Putamen (tissue), 1 donor: ENCODE data around the gene CTDSPL.

Source experiments
- DNase-seq: peaks from one replicate; pipeline ENCODE4 v3.0.0-alpha.2; 2016; ENCODE audit warnings: low spot score

The CTDSPL gene

GRCh38 chr3:37916685-37917084 is 55.0 kb downstream of the CTDSPL start:
- DNase-seq, result no peak

DNA sequence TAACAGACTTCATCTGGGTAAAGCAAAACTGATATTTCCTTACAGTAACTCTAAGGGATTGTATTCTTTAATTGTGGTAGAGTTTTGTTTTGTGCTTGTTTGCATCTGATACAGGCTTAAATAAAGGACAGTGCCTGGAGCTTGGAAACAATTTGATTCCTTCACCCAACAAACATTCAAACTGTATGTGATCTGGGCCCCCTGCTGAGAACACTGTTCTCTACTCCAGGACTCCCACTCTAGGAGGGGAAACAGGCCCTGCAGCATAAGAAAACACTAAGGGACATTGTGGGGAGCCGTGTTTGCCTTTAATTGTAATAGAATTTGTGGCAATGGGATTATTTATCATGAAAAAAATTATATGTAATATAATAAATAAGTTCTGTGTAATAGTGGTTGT is 56.9 kb downstream of the CTDSPL start:
- DNase-seq, result no peak

DNA sequence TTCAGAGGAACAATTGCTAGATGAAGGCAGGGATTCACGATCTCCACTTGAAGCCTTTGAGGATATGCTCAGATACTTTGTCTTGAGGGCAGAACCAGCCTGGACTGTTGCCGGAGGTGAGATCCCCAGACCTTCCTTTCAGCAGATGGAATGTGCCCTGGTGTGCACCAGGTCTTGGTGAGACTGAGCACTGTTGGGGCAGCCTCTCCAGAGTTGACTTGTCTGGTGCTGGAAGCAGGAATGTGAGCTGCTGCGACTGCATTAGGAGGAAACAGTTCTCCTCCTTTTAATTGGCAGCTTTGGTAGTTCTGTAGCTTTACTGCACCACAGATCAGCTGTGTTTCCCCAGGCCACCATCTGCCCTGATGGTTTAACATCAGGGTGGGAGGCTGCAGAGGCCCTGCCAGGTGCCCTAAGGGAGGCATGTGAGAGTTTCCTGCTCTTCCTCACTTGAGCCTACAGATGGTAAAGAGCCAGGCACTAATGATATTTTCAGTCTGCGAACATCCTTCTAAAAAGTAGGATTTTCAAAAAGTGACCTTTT is 58.5 kb downstream of the CTDSPL start:
- no peak for DNase-seq

- DNase-seq, result no peak
Measured at GRCh38 chr3:37921025-37921424, 59.3 kb downstream of the CTDSPL start.

- peak; percentile 72 for DNase-seq
Measured at GRCh38 chr3:37922721-37923568, 61.3 kb downstream of the CTDSPL start.

GRCh38 chr3:37923569-37924040 is 61.9 kb downstream of the CTDSPL start:
- DNase-seq, result no peak

- no peak for DNase-seq
Measured at GRCh38 chr3:37924453-37924852, 62.8 kb downstream of the CTDSPL start.

- DNase-seq, result no peak
Measured at GRCh38 chr3:37925157-37925556, 63.5 kb downstream of the CTDSPL start.

- DNase-seq, result no peak
Measured at GRCh38 chr3:37926611-37927010, 64.9 kb downstream of the CTDSPL start.

DNA sequence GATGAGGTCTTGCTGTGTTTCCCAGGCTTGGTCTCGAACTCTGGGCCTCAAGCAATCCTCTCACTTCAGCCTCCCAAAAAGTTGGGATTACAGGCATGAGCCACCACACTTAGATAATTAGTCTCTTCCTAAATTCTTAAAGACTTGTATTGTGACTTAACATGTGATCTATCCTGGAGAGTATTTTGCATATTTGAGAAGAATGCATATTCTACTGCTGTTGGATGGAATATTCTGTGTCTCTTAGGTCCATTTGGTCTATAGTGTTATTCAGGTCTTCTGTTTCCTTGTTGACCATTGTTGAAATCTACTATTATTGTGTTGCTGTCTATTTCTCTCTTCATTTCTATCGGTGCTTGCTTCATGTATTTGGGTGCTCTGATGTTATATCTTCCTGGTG is 68.8 kb downstream of the CTDSPL start:
- DNase-seq, result no peak

DNA sequence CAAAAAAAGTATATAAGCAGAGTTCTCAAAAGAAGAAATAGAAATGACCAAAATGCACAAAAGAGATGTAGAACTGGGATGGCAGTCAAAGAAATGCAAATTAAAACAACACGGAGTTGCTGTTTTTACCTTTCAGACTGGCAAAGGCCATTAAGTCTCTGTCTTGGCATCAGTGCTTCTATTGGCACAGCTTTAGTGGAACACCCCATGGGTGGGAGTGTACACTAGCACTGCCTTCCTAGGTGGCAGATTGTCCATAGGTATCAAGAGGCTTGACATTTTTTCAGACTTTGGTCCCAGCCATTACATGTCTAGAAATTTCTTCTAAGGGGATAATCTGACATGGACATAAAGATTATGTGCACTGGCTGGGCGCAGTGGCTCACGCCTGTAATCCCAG is 70.8 kb downstream of the CTDSPL start:
- no peak for DNase-seq

DNA sequence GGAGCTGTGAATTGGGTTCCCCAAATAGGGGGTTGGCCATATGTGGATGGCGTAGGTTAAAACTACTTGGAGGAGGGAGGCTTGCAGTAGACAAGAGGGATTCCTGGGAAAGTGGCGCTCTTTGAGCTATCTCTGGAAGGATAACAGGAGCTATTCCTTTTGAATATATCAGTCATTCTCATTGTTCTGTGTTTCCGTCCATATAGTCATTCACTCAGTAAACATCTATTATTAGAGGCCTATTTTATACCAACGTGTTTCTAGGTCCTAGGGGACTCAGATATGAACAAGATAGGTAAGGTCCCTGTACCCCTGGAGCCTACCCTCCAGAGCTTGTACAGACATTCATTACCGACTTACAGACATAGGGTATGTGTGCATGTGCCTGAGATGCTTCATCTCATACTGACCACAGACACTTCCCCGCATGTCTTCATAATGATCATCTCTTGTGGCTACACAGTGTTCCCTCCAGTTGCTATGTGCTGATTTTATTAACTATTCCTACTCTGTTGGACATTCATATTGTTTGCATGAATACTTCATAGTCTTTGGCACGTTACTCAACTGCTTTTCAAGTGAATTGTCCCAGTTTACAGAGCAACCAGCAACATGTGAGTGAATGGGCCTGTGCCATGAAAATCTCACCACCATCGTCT is 73.1 kb downstream of the CTDSPL start:
- no peak for DNase-seq

DNA sequence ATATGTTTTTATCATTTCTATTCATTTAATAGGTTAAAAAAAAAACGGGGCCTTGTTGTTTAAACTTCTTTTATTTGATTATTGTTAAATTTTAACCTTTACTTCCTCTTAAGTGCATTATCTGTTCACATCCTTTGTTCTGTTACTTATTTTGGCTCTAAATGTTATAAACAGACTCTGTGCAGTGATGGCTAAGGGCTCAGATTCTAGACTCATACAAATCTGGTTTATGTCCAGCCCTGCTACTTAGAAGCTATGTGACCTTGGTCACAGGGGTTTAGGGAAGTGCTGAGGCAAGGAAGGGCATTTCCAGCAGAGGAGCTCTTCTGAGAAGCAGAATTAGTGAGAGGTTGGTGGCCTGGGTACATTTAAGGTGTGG is 73.6 kb downstream of the CTDSPL start:
- DNase-seq, result no peak

DNA sequence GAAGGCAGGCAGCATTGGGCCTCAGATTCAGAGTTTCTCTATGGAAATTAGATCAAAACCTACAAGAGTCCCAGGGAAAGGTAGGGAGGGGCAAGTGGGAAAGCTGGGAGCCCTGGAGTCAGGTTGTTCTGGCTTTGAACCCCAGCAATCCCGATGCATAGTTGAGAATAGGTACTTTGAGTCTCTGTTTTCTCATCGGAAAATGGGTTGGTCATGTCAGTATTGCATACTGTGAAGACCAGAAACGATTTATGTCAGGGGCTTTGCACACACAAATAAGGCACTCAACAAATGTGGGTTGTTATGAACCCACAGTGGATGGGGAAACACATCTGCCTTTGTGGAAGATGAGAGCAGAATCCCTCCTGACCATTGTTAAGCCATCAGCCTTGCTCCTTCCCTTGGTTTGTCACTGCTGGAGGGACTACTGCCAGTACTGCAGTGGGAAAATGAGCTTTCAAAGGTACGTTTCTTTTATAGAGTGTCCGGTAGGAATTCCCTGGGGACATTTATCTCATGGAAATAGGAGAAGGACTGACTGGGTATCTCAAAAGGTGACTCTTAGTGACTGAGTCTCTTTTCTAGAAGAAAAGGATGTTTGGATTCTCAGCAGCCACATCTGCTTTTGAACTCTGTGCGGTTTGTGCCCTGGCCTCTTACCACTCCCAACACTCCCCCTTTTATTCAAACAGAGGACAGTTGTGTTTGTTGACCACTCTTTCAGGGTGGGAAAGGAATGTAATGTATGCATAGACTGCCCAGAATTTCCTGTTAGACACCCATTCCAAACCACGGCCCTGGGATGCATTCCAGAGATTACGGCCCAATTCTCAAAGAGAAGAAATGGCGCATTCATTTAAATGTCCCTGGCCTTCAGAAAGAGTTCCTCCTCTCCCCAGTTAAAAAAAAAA is 74.3 kb downstream of the CTDSPL start:
- DNase-seq, result no peak

DNA sequence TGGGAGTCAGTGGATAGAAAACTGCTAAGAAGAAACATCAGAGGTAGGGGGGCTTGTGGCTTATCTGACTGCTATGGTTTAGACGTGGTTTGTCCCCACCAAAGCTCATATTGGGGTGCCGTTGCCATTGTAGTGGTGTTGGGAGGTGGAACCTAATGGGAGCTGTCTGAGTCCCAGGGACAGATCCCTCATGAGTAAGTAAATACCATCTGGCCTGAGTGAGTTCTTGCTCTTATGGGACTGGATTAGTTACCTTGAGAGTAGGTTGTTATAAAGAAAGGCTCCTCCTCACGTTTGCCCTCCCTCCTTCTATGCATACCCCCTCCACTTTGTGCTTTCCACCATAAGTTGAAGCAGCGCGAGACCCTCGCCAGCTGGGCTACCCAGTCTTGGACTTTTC is 75.5 kb downstream of the CTDSPL start:
- DNase-seq, result no peak

DNA sequence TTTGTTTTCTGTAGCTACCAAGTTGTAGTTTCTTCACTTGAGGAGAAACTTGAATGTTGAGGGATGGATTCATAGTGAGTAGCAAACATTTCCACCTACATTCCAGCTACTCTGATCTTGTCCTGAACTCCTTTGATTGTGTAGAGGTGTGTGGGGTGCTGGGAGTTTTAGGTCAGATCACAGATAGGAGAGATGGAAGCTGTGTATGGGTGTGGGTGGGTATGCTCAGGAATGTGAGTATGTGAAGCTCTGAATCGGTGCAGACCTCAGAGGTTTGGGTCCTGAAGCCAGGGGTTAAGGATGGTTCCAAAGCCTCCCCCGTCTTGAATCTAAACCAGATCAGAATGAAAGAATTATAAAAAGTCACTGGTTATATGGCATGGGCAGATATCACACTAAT is 76.3 kb downstream of the CTDSPL start:
- DNase-seq, result no peak

DNA sequence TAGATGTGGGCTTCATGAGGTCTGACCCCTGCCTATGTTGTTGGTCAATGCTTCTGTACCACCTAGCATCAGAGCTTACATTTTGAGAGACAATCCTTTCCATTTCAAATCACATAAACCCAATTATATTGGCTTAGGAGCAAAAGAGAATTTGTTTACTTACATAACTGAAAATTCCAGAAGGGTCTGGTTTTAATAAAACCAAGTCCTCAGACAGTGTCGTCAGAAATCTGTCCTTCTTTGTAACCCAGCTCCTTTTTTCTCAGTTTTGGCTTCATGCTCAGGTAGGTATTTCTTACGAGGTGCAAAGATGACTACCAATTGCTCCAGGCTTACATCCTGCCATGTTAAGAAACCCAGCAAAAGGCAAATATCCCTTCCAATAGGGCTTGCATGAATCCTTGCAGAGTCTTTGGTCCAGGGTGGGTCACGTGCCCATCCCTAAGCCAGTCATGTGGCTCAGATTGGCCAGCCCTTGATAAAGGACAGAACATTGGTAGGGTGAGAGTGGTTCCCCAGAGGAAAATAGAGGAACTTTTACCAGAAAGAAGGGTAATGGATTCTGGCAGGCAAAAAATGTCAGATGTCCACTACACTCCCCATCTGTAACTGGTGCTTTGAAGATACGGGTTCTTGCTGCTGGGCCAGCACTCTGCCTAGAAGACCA is 78.7 kb downstream of the CTDSPL start:
- DNase-seq, result no peak

DNA sequence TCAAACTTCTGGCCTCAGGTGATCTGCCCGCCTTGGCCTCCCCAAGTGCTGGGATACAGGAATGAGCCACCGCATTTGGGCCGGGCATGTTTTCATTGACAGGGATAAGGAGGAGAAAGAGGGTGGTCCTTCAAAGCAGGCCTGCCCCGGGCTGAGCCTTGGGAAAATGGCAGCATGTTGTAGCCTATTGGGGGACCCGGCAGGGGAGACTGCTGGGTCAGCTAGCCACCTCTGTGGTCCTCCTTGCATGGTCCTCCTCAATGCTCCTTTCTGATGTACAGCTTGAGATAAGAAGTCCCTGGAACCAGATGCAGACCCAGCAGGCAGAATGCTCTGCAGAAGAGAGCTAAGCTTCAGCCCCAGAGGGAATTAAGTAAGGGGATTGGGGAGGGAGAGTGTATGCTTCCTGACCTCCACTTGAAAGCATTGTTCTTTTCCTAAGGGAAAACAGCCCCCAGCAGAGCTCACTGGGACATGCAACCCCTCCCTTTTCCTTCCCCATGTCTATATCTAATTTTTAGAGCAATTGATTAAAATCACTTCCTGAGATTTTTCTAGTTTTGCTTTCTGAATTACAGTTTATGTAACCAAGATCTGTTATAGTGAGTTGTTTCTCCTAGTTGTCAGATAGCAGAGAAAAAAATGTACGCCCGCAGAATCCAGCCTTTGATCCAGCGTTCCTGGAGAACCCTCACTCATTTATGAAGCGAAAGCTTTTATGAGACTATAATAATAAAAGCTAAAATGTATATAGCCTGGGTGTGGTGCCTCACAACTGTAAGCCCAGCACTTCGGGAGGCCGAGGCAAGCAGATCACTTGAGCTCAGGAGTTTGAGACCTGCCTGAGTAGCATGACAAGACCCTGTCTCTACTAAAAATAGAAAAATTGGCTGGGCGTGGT is 80.2 kb downstream of the CTDSPL start:
- DNase-seq, result no peak

DNA sequence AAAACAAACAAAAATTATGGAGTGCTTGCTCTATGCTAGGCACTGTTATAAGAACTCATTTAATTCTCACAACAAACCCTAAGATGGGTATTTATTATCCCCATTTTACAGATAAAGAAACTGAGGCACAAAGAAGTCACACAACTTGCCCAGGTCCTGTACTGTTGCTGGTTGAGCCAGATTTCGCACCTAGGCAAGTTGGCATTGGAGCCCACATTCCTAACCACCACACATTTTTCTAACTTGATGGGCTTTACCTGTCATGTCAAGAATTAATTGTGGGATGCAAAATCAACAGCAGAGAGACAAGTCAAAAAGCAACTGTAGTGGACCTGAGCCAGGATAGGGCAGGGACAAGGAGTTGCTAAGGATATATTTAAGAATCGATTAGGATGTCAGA is 81.0 kb downstream of the CTDSPL start:
- DNase-seq, result no peak

GRCh38 chr3:37943126-37943525 is 81.4 kb downstream of the CTDSPL start:
- no peak for DNase-seq
